Thoracic aorta (tissue), 2 donors: Measurements from ENCODE around the gene KCNQ5. TPM values are rescaled to one million over a fixed set of nuclear protein-coding genes. Genes with fewer than 3 reads are reported as not detected.

ENCODE experiments used
- ATAC-seq: fragments of 150-250 bp; one replicate; pipeline ENCODE4 v1.8.0; 2017; ENCODE audit warnings: low read depth; ENCODE audit not compliant: insufficient number of reproducible peaks, low FRiP score
- DNase-seq: peaks from one replicate; pipeline ENCODE4 v3.0.0-alpha.2; 2020; ENCODE audit warnings: low spot score
- H3K27ac ChIP-seq, 2 donors: fragments of 200-600 bp; sonication (generic); 1 replicate in 1 of 2; 2 replicates in 1 of 2; pipeline ENCODE4 v1.5.1; 2016; ENCODE audit warnings: mild to moderate bottlenecking in 2 of 2, moderate library complexity in 2 of 2
- H3K27me3 ChIP-seq: fragments of 200-600 bp; sonication (generic); replicated peaks from 2 replicates; pipeline ENCODE4 v1.6.0; 2016; ENCODE audit warnings: mild to moderate bottlenecking; ENCODE audit not compliant: insufficient read depth
- H3K36me3 ChIP-seq: fragments of 200-600 bp; sonication (generic); one replicate; pipeline ENCODE4 v1.5.1; 2016
- H3K4me1 ChIP-seq, 2 donors: fragments of 200-600 bp; sonication (generic); 1 replicate in 1 of 2; 2 replicates in 1 of 2; pipeline versions ENCODE4 v1.5.1 to v1.6.0; 2016; ENCODE audit warnings: low read depth in 2 of 2, mild to moderate bottlenecking in 1 of 2; ENCODE audit not compliant: control insufficient read depth in 1 of 2
- H3K4me3 ChIP-seq: fragments of 200-600 bp; sonication (generic); 2 replicates; pipeline ENCODE4 v1.5.1; 2016; ENCODE audit warnings: mild to moderate bottlenecking
- H3K9me3 ChIP-seq: fragments of 200-600 bp; sonication (generic); 2 replicates; pipeline ENCODE4 v1.5.1; 2016
- CTCF ChIP-seq: fragments of 200-600 bp; sonication (generic); IDR thresholded peaks from one replicate; pipeline ENCODE4 v1.5.1; 2019; ENCODE audit warnings: antibody characterized with exemption
- total RNA-seq, 2 donors: library from RNA; depleted of rRNA; stranded (reverse); fragments of >200 nt; gene quantifications; one replicate each; pipeline versions ENCODE4 v1.1.0 to v1.2.3, GENCODE V29; 2016

The KCNQ5 gene
- total RNA-seq, 2 donors from 2014 or later, result 7.3 to 8.5 TPM

DNA sequence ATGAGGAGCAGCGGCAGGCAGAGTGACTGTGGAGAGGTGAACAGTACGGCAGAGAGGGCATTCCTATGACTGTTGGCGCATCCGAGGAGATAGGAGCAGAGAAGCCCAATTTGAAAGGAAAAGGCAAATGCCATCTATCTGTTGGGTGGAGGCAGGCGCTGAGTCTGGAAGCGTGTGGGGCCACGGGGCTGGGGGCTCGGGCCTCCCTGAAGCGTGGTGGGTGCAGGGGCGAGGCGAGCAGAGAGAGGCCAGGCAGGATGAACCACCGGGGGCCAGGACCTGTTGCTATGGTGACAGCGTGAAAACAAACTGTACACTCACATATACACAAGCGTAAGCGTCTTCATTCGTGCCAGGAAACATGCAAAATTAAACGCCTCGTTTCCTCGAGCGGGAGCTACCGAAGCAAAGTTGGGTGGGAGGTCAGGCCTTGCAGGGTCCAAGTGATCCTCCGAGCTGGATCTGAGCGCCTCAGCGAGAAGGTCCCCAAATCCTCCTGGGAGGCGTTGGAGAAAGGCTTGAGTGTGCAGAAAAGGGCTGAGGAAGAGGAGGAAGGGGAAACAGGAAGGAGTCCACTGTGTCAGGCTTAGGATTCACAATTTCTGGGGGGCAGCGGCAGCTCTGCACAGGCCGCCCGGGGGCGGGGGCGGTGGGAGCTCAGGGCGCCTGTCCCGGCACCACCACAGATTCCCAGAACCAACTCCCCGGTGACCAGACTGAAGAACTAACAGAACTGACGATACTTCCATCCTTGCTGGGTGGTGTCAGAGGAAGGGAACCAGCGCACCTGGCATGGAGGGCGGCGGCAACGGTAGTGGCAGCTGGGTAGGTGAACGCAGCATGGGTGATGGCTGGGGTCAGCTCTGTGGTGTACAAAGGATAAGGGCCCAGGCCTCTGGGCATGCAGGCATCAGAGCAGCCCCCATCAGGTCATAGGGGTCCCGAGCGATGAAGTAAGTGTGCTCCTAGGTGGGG lies 535.2 kb downstream of the KCNQ5 start:
- DNase-seq (no peak), ATAC-seq (no peak)
- Histone ChIP-seq H3K4me1 (no peaks in the 10 kb centered on the region), H3K9me3 (no peaks in the 10 kb centered on the region), H3K27me3 (no peaks in the 10 kb centered on the region), H3K4me3 (no peak overlapping the region), H3K36me3 (no peaks in the 10 kb centered on the region), H3K27ac (no peak overlapping the region)
- no peak for TF ChIP-seq CTCF

GRCh38 chr6:73157870-73158269 lies 536.0 kb downstream of the KCNQ5 start:
- H3K4me3 ChIP-seq, result no peak overlapping the region
- H3K36me3 ChIP-seq, result no peaks in the 10 kb centered on the region
- DNase-seq (no peak), ATAC-seq (no peak)
- H3K27me3 ChIP-seq, result no peaks in the 10 kb centered on the region
- H3K9me3 ChIP-seq, result no peaks in the 10 kb centered on the region
- no peak overlapping the region for H3K27ac ChIP-seq
- H3K4me1 ChIP-seq, result no peaks in the 10 kb centered on the region
- no peak for TF ChIP-seq CTCF

GRCh38 chr6:73169111-73169510 lies 547.2 kb downstream of the KCNQ5 start:
- ATAC-seq (no peak), DNase-seq (no peak)
- Histone ChIP-seq H3K27me3 (no peaks in the 10 kb centered on the region), H3K27ac (no peak overlapping the region), H3K9me3 (no peaks in the 10 kb centered on the region), H3K36me3 (no peaks in the 10 kb centered on the region), H3K4me3 (no peak overlapping the region), H3K4me1 (no peaks in the 10 kb centered on the region)
- TF ChIP-seq CTCF, result no peak

DNA sequence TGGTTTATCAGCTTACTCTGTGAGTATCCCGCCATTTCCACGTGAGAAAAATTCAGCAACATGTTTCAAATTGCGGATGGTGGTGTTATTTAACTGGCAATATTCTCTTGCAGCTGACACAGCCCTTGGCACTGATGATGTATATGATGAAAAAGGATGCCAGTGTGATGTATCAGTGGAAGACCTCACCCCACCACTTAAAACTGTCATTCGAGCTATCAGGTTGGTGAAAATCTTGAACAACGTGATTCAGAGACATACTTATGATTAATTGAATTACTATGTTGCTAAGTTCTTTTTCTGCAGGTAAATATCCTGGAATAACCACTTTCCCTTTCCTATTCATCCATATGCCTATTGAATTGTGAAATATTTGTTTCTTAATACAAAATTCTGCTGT lies 547.8 kb downstream of the KCNQ5 start:
- Histone ChIP-seq H3K4me1 (no peaks in the 10 kb centered on the region), H3K36me3 (no peaks in the 10 kb centered on the region), H3K9me3 (no peaks in the 10 kb centered on the region), H3K27ac (no peak overlapping the region), H3K4me3 (no peak overlapping the region), H3K27me3 (no peaks in the 10 kb centered on the region)
- DNase-seq (no peak), ATAC-seq (no peak)
- no peak for TF ChIP-seq CTCF

GRCh38 chr6:73174646-73175045 lies 552.8 kb downstream of the KCNQ5 start:
- no peak for TF ChIP-seq CTCF
- ATAC-seq (no peak), DNase-seq (no peak)
- Histone ChIP-seq H3K4me1 (no peaks in the 10 kb centered on the region), H3K36me3 (no peaks in the 10 kb centered on the region), H3K4me3 (no peak overlapping the region), H3K27me3 (no peaks in the 10 kb centered on the region), H3K9me3 (no peaks in the 10 kb centered on the region), H3K27ac (no peak overlapping the region)
